Activated T-helper 17 cell treated with anti-CD3 and anti-CD28 coated beads, Interleukin-2, amount 50 U/mL, for 72 hours (primary cell): ENCODE measurements around the gene ARL8B. TPM values are rescaled to one million over a fixed set of nuclear protein-coding genes. Genes with fewer than 3 reads are reported as not detected.
A peak's percentile ranks its signal among the peaks of the same experiment; 100 is the strongest.

ENCODE experiments used
- ATAC-seq: fragments of 150-1000 bp; cut with Tn5 transposase; replicated peaks from 2 replicates; pipeline ENCODE4 v1.10.0; 2021; ENCODE audit warnings: mild to moderate bottlenecking, moderate library complexity
- H3K27ac Mint-ChIP-seq: one replicate; pipeline ENCODE4 v1.8.0; 2022; ENCODE audit warnings: mixed read lengths
- H3K27me3 Mint-ChIP-seq: one replicate; pipeline ENCODE4 v1.8.0; 2022; ENCODE audit warnings: mixed read lengths
- H3K36me3 Mint-ChIP-seq: one replicate; pipeline ENCODE4 v1.8.0; 2022; ENCODE audit warnings: low read depth, mild to moderate bottlenecking, mixed read lengths
- H3K4me1 Mint-ChIP-seq: one replicate; pipeline ENCODE4 v1.8.0; 2022; ENCODE audit warnings: mixed read lengths
- H3K4me3 Mint-ChIP-seq: one replicate; pipeline ENCODE4 v1.8.0; 2022; ENCODE audit warnings: mild to moderate bottlenecking, mixed read lengths
- H3K9me3 Mint-ChIP-seq: one replicate; pipeline ENCODE4 v1.8.0; 2022; ENCODE audit warnings: mixed read lengths
- total RNA-seq, 2 donors: library from RNA; stranded (reverse); gene quantifications; one replicate each; pipeline ENCODE4 v1.2.3, GENCODE V29; 2022

ARL8B gene
- total RNA-seq, 2 donors from 2014 or later, result 48.2 to 60.9 TPM

DNA sequence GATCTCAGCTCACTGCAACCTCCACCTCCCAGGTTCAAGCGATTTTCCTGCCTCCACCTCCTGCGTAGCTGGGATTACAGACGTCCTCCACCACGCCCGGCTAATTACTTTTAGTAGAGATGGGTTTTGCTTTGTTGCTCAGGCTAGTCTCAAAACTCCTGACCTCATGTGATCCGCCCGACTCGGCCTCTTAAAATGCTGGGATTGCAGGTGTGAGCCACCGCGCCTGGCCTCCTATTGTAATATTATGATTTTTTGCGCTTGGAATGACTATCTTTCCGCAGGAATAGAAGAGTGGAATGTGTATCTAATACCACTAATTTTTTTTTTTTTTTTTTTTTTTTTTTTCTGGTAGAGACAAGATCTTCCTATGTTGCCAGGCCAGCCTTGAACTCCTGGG is 1.8 kb downstream of the ARL8B start:
- no peaks in the 10 kb centered on the region for H3K27me3 Mint-ChIP-seq
- peaks cover 59% of the 10 kb centered on the region for H3K36me3 Mint-ChIP-seq
- peaks cover 15% of the 10 kb centered on the region for H3K4me1 Mint-ChIP-seq
- no peaks in the 10 kb centered on the region for H3K9me3 Mint-ChIP-seq
- peak overlapping the region; percentile 89 for H3K27ac Mint-ChIP-seq
- no peak for ATAC-seq
- H3K4me3 Mint-ChIP-seq, result peak overlapping the region; percentile 80

DNA sequence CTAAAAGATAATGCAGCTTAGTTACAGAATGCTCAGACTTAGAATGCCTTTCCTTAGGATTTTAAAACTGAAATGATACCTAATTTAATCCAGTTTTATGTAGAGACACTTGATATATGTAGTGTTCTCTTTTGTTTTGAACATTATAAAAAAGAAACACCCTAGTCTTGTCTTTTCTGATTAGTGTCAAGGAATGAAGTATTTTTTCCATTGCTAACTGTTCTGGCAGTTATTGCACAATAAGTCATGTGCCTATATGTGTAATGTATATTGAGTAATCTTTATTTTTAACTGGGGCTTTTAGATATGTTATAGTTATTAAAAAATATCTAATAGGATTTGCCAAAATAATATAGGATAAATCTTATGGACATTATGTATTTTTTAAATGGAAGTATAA is 4.5 kb downstream of the ARL8B start:
- Mint-ChIP-seq H3K27me3 (no peaks in the 10 kb centered on the region), H3K27ac (peak overlapping the region; percentile 89), H3K9me3 (no peaks in the 10 kb centered on the region), H3K4me1 (peaks cover 15% of the 10 kb centered on the region), H3K4me3 (peak overlapping the region; percentile 80), H3K36me3 (peaks cover 85% of the 10 kb centered on the region)
- no peak for ATAC-seq

DNA sequence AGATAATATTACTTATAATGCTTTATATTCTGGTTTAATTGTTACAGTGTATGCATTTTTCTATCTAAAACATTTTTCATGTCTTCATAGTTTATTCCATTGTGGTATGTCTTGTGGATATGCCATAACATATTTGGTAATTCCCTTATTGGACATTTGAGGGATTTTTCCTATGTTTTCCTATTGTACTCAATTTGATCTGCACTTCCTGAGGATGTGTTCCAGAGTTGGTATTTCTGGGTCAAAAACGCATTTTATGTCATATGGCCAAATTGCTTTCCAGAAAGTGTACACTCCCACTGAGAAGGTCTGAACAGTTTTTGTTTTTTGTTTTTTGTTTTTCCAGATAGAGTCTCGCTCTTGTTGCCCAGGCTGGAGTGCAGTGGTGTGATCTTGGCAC is 6.8 kb downstream of the ARL8B start:
- Mint-ChIP-seq H3K27me3 (no peaks in the 10 kb centered on the region), H3K27ac (peak overlapping the region; percentile 58), H3K4me3 (no peak overlapping the region), H3K36me3 (peaks cover 80% of the 10 kb centered on the region), H3K9me3 (no peaks in the 10 kb centered on the region), H3K4me1 (peaks cover 24% of the 10 kb centered on the region)
- ATAC-seq, result no peak

DNA sequence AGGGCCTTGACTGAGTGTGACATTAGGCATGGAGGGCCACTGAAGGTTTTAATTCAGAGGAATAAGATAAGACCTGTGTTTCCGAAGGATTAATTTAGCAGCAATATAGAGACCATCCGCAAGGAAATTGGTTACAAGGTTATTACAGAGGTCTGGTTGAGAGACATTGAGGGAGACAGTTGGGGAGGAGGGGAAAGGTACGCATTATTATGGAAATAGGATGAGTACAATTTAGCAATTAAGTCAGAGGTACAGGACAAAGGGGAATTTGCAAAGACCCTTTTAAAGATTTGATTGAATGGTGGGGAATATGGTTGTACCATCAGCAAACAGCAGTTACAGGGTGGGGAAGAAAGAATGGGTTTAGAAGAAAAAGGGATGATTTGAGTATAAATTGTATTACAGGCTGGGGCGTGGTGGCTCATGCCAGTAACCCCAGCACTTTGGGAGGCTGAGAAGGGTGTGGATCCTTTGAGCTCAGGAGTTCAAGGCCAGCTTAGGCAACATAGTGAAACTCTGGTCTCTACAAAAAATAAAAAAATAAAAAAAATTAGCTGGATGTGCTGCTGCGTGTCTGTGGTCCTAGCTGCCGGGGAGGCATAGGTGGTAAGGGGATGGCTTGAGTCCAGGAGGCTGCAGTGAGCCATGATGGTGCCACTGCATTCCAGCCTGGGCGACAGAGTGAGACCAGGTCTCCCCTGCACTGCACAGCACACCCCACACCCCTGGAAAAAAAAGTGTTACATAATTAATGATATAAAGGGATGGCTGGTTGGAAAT is 11.3 kb downstream of the ARL8B start:
- peaks cover 31% of the 10 kb centered on the region for H3K4me1 Mint-ChIP-seq
- H3K27ac Mint-ChIP-seq, result peak overlapping the region; percentile 52
- no peak overlapping the region for H3K4me3 Mint-ChIP-seq
- no peaks in the 10 kb centered on the region for H3K27me3 Mint-ChIP-seq
- H3K9me3 Mint-ChIP-seq, result no peaks in the 10 kb centered on the region
- peaks cover 54% of the 10 kb centered on the region for H3K36me3 Mint-ChIP-seq
- no peak for ATAC-seq

DNA sequence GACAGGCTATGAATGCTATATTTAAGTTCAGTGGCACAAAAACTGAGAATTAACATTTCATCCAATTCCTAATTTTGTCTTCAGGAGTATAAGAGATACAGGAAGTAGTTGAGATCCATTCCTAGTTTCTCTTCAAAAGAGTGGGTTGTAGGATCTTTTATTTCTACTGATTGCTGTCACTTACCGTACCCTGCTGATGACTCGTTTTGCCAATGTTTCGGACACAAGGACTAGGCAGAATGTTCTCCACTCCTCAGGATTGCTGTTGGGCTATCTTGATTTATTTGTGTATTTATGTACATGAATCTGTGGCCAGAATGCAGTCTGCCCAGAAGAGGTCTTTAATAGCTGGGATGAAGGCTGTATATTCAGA is 11.9 kb downstream of the ARL8B start:
- Mint-ChIP-seq H3K27ac (peak overlapping the region; percentile 52), H3K36me3 (peaks cover 49% of the 10 kb centered on the region), H3K9me3 (no peaks in the 10 kb centered on the region), H3K4me3 (no peak overlapping the region), H3K27me3 (no peaks in the 10 kb centered on the region), H3K4me1 (peaks cover 31% of the 10 kb centered on the region)
- no peak for ATAC-seq

DNA sequence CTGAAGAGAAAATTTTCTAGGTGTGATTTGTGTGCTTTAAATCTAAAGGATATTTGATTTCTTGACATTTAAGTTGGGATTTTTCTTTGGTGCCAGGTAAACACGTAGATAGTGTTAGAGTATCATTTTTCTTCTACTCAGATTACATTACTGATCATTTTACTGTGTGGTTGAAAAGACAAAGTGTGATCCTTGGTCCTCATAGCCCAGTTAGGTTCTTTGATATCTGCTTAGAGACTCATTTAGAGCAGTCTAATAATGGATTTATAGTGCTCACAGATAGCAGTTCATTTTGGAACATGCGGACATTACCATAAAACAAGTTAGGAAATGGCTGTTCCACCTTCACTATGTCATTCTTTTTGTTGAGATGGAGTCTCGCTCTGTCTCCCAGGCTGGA is 12.4 kb downstream of the ARL8B start:
- Mint-ChIP-seq H3K9me3 (no peaks in the 10 kb centered on the region), H3K36me3 (peaks cover 46% of the 10 kb centered on the region), H3K27ac (peak overlapping the region; percentile 52)

DNA sequence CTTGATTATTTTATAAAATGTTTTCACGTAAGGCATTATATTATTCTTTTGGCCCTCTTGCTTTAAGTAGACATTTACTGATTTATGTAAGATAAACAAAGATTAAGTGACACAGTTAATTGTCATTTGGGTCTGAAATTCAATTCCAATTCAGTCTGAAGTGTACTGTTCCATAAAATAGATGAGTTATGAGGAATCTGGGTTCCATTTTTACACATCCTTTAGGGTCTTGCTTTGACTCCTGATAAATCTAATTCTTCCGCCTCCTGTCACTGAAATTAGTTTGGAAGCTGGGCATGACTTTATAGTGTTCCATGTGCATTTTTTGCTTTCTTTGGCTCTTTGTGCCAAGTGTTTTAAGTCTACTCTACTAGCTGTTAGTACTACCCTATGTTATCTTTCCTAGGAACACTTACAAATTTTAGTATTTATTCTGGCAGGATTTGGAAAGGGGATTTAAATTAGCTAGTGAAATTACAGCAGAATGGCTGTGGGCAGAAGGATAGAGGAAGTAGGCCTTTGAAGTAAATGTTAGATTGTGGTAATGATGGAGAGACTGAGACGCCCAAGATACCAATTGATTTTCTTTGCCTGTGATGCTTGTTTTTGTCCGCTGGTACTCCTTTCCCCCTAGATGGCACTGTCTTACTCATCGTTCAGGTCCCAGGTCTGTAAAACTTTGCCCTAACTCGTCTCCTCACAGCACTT is 14.3 kb downstream of the ARL8B start:
- peak; percentile 92 for ATAC-seq

More for the DNA sequence above, 12.4 kb downstream of the ARL8B start:
- Mint-ChIP-seq H3K4me1 (peaks cover 31% of the 10 kb centered on the region), H3K4me3 (no peak overlapping the region), H3K27me3 (no peaks in the 10 kb centered on the region)
- ATAC-seq, result no peak

DNA sequence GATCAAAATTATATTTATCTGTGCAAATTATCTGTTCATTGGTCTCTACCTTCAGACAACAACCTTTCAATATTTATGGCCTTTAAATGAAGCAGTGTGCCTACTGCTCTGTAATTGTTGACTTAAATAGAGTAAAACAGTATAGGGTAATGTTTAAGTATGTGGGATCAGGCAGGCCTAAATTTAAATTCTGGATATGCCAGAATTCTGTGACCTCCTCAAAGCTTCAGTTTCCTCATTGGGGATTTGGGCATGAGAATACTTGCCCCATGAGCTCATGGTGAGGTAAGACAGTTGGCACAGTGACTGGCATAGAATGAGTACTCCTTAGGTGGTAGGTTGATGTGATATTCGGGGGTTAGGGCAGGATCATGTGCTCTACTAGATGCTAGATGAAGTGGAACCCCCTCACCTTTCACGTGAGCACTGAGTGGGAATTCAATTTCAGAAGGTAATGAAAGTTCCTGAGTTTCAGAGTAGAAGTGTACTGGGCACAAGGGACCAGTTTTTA is 14.9 kb downstream of the ARL8B start:
- peaks cover 51% of the 10 kb centered on the region for H3K4me1 Mint-ChIP-seq
- H3K9me3 Mint-ChIP-seq, result no peaks in the 10 kb centered on the region
- H3K4me3 Mint-ChIP-seq, result peak overlapping the region; percentile 25
- H3K27ac Mint-ChIP-seq, result peak overlapping the region; percentile 77
- no peaks in the 10 kb centered on the region for H3K27me3 Mint-ChIP-seq
- ATAC-seq, result peak; percentile 41
- peaks cover 46% of the 10 kb centered on the region for H3K36me3 Mint-ChIP-seq

More for the DNA sequence above, 14.3 kb downstream of the ARL8B start:
- Mint-ChIP-seq H3K4me1 (peaks cover 49% of the 10 kb centered on the region), H3K36me3 (peaks cover 46% of the 10 kb centered on the region), H3K27ac (peak overlapping the region; percentile 77), H3K27me3 (no peaks in the 10 kb centered on the region), H3K9me3 (no peaks in the 10 kb centered on the region), H3K4me3 (peak overlapping the region; percentile 25)

DNA sequence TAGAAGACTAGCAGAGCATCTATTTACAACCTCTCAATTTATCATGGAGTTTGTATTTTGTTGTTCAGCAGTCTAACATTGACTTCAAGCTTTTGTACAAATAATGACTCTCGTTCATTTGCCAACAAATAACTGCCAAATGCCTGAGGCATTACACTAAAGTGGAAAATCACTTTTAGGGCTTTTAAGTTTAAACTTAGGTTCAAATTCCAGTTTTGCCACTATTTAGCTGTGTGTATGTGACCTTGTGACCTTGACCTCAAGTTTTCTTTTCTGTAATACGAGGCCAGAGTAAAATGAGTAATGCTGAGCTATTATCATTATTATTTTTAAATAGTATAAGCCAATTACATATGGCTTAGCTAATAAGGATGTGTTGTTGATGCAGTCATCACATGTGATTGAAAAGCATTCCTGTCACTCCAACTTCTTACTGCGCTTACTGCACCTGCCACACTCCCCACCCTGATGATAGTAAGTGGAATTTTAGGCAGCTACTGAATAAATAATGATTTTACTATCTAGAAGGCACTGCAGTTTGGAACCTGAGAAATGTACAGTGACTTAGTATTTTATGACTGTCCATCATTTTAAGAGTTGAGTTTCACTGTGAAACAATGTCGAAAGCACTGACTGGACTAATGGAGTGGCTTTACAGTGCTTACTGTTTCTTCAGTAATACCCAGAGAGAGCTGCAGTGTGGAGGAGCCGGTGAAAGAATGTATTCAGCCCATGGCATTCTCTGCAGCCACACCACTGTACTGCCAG is 16.3 kb downstream of the ARL8B start:
- peaks cover 45% of the 10 kb centered on the region for H3K4me1 Mint-ChIP-seq
- no peaks in the 10 kb centered on the region for H3K27me3 Mint-ChIP-seq
- H3K4me3 Mint-ChIP-seq, result peak overlapping the region; percentile 21
- H3K9me3 Mint-ChIP-seq, result no peaks in the 10 kb centered on the region
- ATAC-seq, result no peak
- peak overlapping the region; percentile 84 for H3K27ac Mint-ChIP-seq
- H3K36me3 Mint-ChIP-seq, result peaks cover 42% of the 10 kb centered on the region

DNA sequence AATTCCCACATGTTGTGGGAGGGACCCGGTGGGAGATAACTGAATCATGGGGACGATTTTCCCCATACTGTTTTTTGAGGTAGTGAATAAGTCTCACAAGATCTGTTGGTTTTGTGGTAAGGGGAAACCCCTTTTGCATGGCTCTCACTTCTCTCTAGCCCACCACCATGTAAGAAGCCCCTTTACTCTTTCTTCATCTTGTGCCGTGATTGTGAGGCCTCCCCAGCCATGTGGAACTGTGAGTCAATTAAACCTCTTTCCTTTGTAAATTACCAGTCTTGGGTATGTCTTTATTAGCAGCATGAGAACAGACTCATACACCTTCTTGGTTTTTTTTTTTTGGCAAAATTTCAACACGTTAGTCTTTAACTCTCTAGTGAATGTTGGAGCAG is 18.1 kb downstream of the ARL8B start:
- Mint-ChIP-seq H3K4me3 (peak overlapping the region; percentile 0), H3K27me3 (no peaks in the 10 kb centered on the region), H3K36me3 (peaks cover 60% of the 10 kb centered on the region), H3K4me1 (peaks cover 46% of the 10 kb centered on the region), H3K9me3 (no peaks in the 10 kb centered on the region), H3K27ac (peak overlapping the region; percentile 4)
- no peak for ATAC-seq

DNA sequence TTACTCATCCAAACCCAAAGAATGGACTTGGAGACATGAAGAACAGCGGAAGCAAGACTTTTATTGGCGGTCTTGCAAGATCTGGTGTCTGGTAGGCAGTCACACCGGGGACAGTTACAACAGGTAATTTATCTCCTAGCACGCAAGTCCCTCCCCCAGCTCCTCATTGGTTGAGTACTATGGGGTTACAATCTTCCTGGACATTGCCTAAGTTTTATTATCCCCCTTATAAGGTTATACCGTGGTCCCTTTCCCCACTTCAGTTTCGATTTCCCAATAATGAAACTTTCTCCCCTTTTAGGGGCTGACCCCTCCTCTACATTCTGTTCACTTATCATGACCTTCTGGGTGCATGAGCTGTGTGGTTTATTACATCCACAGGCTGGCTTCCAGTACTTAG is 18.7 kb downstream of the ARL8B start:
- ATAC-seq, result no peak
- no peak overlapping the region for H3K4me3 Mint-ChIP-seq
- H3K36me3 Mint-ChIP-seq, result peaks cover 66% of the 10 kb centered on the region
- H3K27me3 Mint-ChIP-seq, result no peaks in the 10 kb centered on the region
- H3K27ac Mint-ChIP-seq, result peak overlapping the region; percentile 35
- H3K4me1 Mint-ChIP-seq, result peaks cover 46% of the 10 kb centered on the region
- no peaks in the 10 kb centered on the region for H3K9me3 Mint-ChIP-seq

DNA sequence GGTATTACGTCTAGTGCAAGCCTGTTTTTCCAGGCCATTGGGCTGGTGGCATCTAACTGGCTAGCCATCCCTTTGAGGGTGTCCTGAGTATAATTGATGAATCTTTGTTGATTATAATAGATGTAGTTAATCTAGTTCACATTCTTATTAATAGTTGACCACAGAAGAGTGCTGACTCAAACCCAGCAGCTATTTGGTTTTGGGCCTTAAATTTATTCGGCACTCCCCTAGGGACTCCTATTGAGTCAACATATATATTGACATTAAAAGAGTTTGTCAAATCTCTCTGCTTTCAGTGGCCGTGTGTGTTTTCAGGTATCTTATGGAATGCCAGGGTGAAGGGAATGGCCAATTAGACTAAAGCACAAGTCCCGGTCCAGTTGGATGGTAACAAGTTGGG is 19.7 kb downstream of the ARL8B start:
- Mint-ChIP-seq H3K27ac (no peak overlapping the region), H3K9me3 (no peaks in the 10 kb centered on the region), H3K4me3 (no peak overlapping the region), H3K27me3 (no peaks in the 10 kb centered on the region), H3K36me3 (peaks cover 74% of the 10 kb centered on the region), H3K4me1 (peaks cover 39% of the 10 kb centered on the region)
- ATAC-seq, result no peak

DNA sequence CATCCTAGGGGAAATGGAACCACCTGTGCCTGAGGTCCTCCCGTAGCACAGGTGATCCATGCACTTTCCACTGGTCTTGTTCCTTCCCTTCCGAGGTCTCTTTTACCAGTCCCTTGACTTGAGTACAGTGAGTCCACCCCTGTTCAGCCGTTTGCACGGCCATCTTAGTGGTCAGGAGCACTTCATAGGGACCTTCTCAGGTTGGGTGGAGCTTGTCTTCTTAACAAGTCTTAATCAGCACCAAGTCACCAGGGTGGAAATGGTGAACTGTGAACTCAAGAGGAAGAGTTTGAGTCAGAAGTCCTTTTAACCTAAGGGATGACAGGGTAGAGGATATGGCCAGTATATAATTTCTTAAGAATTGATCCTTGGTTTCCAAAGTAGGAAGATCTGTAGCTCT is 21.4 kb downstream of the ARL8B start:
- H3K4me1 Mint-ChIP-seq, result peaks cover 40% of the 10 kb centered on the region
- no peaks in the 10 kb centered on the region for H3K27me3 Mint-ChIP-seq
- H3K4me3 Mint-ChIP-seq, result no peak overlapping the region
- H3K9me3 Mint-ChIP-seq, result no peaks in the 10 kb centered on the region
- H3K27ac Mint-ChIP-seq, result peak overlapping the region; percentile 54
- H3K36me3 Mint-ChIP-seq, result peaks cover 79% of the 10 kb centered on the region
- ATAC-seq, result no peak

DNA sequence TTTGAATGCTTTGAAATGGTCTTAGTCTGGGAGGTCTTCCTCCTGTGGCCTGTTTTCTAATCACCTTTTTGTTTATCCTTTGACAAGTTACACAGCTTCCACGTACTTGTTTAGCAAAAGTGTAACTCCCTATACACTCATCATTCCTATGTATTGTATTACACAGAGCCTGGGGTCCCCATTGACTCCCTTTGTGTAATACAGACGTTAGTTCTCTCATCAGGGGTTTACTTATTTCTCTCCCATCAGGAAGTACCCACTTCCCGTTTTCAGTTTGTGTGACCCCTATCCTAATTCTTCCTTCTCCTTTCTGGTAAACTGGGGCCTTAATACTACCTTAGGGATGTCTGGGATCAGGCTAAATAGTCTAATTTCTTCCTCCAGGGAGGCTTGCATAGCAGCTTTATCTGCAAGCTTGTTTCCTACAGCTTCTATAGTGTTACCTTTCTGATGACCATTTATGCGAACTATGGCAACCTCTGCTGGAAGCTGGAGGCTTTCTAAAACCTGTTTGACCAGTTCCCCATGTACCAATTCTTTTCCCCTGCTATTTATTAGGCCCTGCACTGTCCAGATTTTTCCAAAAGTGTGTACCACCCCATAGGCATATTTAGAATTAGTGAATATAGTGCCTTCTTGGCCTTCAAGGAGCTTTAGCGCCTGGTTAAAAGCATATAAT is 22.4 kb downstream of the ARL8B start:
- Mint-ChIP-seq H3K4me1 (peaks cover 47% of the 10 kb centered on the region), H3K9me3 (no peaks in the 10 kb centered on the region), H3K27me3 (no peaks in the 10 kb centered on the region), H3K27ac (peak overlapping the region; percentile 3), H3K36me3 (peaks cover 84% of the 10 kb centered on the region), H3K4me3 (no peak overlapping the region)
- ATAC-seq, result no peak
